Calu3 (cell line): ENCODE data around the gene APBA2. TPM values are rescaled to one million over a fixed set of nuclear protein-coding genes. Genes with fewer than 3 reads are reported as not detected.

Experiments used
- BruUV-seq: library from RNA; stranded (reverse); fragments of 400-500 nt; replicated peaks from 2 replicates; lab custom pipeline; 2021; lab: Mats Ljungman, UMichigan
- CTCF ChIA-PET: fragments of 300-600 bp; sonication (Branson Sonifier 250); formaldehyde crosslinking; loops from one replicate; lab custom pipeline; 2022; ENCODE audit warnings: antibody characterized with exemption; lab: Charles Lee
- DNase-seq: peaks from one replicate; pipeline ENCODE4 v3.0.0; 2022
- H3K27ac Mint-ChIP-seq: one replicate; pipeline ENCODE4 v1.8.0; 2022; ENCODE audit warnings: mixed read lengths; ENCODE audit not compliant: unreplicated experiment
- H3K27me3 Mint-ChIP-seq: one replicate; pipeline ENCODE4 v1.8.0; 2022; ENCODE audit warnings: mixed read lengths; ENCODE audit not compliant: unreplicated experiment
- H3K36me3 Mint-ChIP-seq: one replicate; pipeline ENCODE4 v1.8.0; 2022; ENCODE audit warnings: mild to moderate bottlenecking, moderate library complexity, mixed read lengths; ENCODE audit not compliant: insufficient read depth, unreplicated experiment
- H3K4me1 Mint-ChIP-seq: one replicate; pipeline ENCODE4 v1.8.0; 2022; ENCODE audit warnings: mild to moderate bottlenecking, low read depth, mixed read lengths; ENCODE audit not compliant: unreplicated experiment
- H3K4me3 Mint-ChIP-seq: one replicate; pipeline ENCODE4 v1.8.0; 2022; ENCODE audit warnings: mild to moderate bottlenecking, low read depth, moderate library complexity, mixed read lengths; ENCODE audit not compliant: unreplicated experiment
- H3K9me3 Mint-ChIP-seq: one replicate; pipeline ENCODE4 v1.8.0; 2022; ENCODE audit warnings: low read depth, mixed read lengths; ENCODE audit not compliant: unreplicated experiment
- CTCF ChIP-seq: fragments of 200-600 bp; IDR thresholded peaks from one replicate; pipeline ENCODE4 v1.8.0; 2022; ENCODE audit warnings: antibody characterized with exemption; ENCODE audit not compliant: unreplicated experiment
- intact Hi-C: fragments of 100-400 bp; cut with micrococcal nuclease; formaldehyde crosslinking; loops from one replicate; pipeline ENCODE4 v1.10.0; 2022; ENCODE audit not compliant: unreplicated experiment
- total RNA-seq: library from RNA; stranded (reverse); gene quantifications from 2 replicates; pipeline ENCODE4 v1.2.3, GENCODE V29; 2022

APBA2 gene
- total RNA-seq, 1 experiment from 2014 or later, result not detected

- BruUV-seq, result no TSS peak
- Mint-ChIP-seq H3K4me1 (no peaks in the 10 kb centered on the region), H3K27ac (no peak overlapping the region), H3K9me3 (peaks cover 3% of the 10 kb centered on the region), H3K27me3 (no peaks in the 10 kb centered on the region), H3K4me3 (no peak overlapping the region), H3K36me3 (no peaks in the 10 kb centered on the region)
- no peak for DNase-seq
- TF ChIP-seq CTCF, result no peak
- intact Hi-C loops, result no loop called here
- CTCF ChIA-PET, result no interaction called here
Observed at GRCh38 chr15:28950916-28951315, 65.1 kb downstream of the APBA2 start.

- TF ChIP-seq CTCF, result no peak
- BruUV-seq, result no TSS peak
- intact Hi-C loops, result no loop called here
- Mint-ChIP-seq H3K36me3 (no peaks in the 10 kb centered on the region), H3K27me3 (no peaks in the 10 kb centered on the region), H3K4me1 (no peaks in the 10 kb centered on the region), H3K4me3 (no peak overlapping the region), H3K27ac (no peak overlapping the region), H3K9me3 (peaks cover 3% of the 10 kb centered on the region)
- CTCF ChIA-PET, result no interaction called here
- no peak for DNase-seq
Observed at GRCh38 chr15:28952666-28953491, 67.1 kb downstream of the APBA2 start.

GRCh38 chr15:28953573-28954195, 67.9 kb downstream of the APBA2 start:
- Mint-ChIP-seq H3K27me3 (no peaks in the 10 kb centered on the region), H3K9me3 (peaks cover 3% of the 10 kb centered on the region), H3K36me3 (no peaks in the 10 kb centered on the region), H3K4me1 (no peaks in the 10 kb centered on the region), H3K4me3 (no peak overlapping the region), H3K27ac (no peak overlapping the region)
- CTCF ChIA-PET, result no interaction called here
- no peak for TF ChIP-seq CTCF
- intact Hi-C loops, result no loop called here
- no TSS peak for BruUV-seq
- no peak for DNase-seq

GRCh38 chr15:28954466-28955159, 68.8 kb downstream of the APBA2 start:
- DNase-seq, result no peak
- H3K36me3 Mint-ChIP-seq, result no peaks in the 10 kb centered on the region
- H3K9me3 Mint-ChIP-seq, result peaks cover 3% of the 10 kb centered on the region
- H3K27me3 Mint-ChIP-seq, result no peaks in the 10 kb centered on the region
- no peak overlapping the region for H3K27ac Mint-ChIP-seq
- no peak for TF ChIP-seq CTCF
- H3K4me3 Mint-ChIP-seq, result no peak overlapping the region
- BruUV-seq, result no TSS peak
- intact Hi-C loops, result no loop called here
- CTCF ChIA-PET, result no interaction called here
- no peaks in the 10 kb centered on the region for H3K4me1 Mint-ChIP-seq
